NCI-H1436 (cell line): ENCODE results near the gene CDH7.
A peak's percentile ranks its signal among the peaks of the same experiment; 100 is the strongest.

Experiments
- DNase-seq: peaks from one replicate; lab custom pipeline; 2025; lab: John Stamatoyannopoulos, UW

Gene CDH7

GRCh38 chr18:65768120-65768778, 17.4 kb downstream of the CDH7 start:
- no peak for DNase-seq

GRCh38 chr18:65769652-65770051, 18.8 kb downstream of the CDH7 start:
- DNase-seq: no peak

DNA sequence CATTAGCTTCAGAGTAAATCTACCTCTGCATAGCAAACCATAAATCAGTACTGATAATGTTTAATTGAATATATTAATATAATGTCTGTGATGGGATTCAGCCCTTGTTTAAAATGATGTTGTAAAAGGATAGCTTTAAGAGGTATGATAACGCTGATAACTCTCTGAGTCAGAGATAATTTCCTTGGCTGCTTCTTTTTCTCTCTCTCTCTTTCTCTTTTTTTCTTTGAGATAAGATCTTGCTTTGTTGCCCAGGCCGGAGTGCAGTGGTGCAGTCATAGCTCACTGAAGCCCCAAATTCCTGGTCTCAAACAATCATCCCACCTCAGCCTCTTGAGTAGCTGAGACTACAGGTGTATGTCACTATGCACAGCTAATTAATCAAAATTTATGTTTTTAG, 35.7 kb downstream of the CDH7 start:
- no peak for DNase-seq

DNA sequence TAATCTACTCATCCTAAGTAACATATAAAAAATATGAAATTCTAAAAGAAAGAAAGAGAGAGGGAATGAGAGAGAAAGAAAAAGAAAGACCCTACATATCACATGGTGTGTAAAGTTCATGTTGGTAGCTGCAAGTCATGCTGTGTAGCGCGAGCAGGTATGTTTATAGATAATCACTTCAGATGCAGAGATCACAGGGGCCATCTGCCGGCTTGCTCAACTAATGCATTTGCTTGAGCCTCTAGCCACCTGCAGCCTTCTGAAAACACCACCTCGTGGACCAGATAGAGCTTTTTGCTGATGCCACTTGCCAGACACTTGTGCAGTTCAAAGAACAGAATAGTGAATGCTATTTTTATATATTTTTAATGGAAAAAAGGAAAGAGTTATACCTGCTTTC, 37.6 kb downstream of the CDH7 start:
- peak; percentile 3 for DNase-seq

- DNase-seq: no peak
Observed at GRCh38 chr18:65790604-65791003, 39.8 kb downstream of the CDH7 start.

DNA sequence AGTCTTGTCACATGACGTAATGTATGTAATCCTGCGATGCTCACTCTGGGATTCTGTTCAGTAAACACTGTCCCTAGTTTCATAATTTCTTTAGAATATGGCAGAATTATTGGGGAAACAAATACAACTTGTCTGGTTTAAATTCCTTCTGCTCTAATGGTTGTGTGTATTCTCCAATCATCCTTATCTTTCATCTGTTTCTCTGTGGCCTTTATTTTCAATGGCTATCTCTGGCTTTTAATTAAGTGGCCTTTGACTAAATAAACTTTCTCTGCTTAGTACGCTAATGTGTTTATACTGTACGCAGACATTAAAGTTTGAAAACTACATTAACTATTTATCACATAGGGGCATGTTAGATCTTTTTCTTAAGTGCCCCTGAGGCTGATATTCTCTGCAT, 40.9 kb downstream of the CDH7 start:
- DNase-seq: no peak

GRCh38 chr18:65792456-65793074, 41.8 kb downstream of the CDH7 start:
- DNase-seq: no peak

GRCh38 chr18:65808759-65809158, 57.9 kb downstream of the CDH7 start:
- DNase-seq: no peak

DNA sequence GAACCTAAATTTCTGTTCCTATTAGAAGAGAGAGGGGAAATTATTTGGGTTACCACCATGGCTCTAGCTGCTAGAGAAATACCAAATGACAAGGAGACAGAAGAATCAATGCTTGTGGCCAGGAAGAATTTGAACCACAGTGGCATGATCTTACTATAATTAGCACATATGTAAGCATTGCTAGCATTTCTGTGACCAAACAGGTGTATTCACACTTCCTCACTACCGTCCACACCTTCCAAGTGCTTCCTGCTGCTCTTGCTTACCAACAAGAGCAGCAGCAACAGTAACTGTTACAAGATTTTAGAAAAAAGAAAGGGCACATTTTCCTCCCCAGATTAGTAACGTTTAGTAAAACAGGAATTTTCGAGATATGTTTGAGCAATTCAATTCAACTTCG, 60.5 kb downstream of the CDH7 start:
- DNase-seq: no peak

DNA sequence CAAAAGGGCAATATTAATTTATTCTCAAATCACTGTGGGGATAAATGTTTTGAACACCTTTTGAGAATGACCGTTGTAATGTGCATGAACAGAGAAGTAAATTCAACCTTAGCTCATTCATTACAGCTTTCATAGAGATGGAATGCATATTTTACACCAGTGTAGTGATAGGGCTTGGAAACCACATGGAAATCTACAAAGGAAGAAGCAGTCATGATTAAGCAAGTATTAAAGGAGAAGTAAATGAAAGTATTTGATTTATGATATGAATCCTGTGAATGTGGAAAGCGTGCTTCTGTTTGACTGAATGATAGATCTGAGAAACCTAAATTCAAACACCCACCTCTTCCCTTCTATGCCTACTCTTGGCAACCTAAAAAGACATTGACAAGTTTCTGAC, 64.7 kb downstream of the CDH7 start:
- no peak for DNase-seq

DNA sequence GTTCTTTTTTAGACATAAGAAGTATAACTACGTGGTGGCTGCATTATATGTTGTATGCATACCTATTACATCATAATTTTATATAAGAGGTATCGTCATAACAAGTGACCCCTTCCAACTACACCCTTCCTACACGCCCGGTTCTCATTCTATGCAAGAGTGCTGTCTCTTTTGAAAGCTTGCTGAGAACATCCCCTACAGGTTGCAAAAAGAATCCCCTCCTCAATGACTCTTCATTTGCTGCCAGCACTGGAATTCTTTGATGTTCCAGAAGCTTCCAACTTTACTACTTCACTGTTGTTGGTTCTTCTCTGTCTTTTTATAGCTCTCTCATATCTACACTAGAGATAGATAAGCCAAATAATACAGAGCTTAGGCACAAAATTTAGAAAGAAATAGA, 66.4 kb downstream of the CDH7 start:
- DNase-seq: no peak

DNA sequence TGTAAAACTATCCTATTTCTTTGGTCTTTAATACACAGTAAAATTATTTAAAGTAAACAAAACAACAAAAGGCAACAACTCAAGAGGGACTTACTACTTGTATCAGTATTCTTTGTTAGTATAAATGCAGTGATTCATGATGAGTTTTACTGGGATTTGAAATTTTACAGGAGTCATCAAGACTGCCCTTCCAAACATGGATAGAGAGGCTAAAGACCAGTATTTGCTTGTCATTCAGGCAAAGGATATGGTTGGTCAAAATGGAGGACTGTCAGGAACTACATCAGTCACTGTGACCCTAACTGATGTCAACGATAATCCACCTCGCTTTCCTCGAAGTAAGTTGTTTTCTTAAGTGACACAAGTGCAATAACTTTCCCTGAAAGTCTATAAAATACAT, 71.1 kb downstream of the CDH7 start:
- no peak for DNase-seq

DNA sequence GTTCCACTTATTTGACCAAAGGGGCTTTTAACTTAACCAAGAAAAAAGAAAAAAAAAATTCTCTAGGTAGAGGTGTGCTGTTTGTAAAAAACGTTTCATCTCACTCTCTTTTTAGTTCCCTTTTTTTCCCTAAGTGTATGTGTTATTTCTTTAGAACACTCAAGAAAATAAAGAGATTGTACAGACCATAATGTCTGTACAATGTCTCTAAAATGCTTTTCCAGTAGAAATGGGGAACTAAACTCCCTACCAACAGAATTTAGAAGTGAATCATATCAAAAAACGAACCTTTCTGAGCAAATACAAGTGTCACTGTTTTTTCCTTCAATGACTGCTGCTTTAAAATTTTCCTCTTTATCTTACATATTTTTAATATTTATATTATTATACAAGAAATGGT, 72.0 kb downstream of the CDH7 start:
- DNase-seq: no peak

- no peak for DNase-seq
Observed at GRCh38 chr18:65827444-65827843, 76.6 kb downstream of the CDH7 start.

DNA sequence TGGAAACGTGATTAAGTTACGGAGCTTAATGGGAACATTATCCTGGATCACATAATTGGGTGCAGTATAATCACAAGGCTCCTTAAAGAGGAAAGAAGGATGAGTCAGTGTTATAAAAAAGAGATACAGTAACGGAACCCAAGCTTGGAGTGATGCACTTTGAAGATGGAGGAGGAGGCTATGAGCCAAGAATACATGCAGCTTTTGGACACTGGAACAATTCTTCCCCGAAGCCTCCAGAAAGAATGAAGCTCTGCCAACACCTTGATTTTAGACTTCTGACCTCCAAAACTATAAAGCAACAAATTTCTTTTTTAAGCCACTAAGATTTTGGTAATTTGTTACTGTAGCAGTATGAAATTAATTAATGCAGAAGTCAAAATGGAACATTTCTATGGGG, 85.1 kb downstream of the CDH7 start:
- no peak for DNase-seq

- no peak for DNase-seq
Observed at GRCh38 chr18:65846107-65846506, 95.3 kb downstream of the CDH7 start.

GRCh38 chr18:65852273-65852672, 101.5 kb downstream of the CDH7 start:
- no peak for DNase-seq

DNA sequence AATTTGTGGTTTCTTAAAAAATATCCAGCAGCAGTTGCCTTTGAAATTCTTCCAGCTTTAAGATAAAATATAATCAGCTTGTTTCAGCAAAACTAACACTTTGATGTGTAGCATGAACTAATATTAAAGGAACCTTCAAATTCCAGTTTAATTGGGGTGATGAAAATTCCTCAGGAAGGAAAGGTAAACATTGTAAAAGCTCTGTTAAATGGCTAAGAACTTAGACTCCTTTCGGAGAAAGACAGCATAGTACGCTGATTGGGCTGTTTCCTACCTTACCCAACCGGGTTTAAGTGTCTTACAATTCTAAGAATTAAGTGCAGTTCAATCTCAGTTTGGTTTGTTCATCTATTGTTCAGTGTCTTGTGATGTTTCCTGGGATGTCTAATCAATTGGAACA, 108.3 kb downstream of the CDH7 start:
- no peak for DNase-seq

DNA sequence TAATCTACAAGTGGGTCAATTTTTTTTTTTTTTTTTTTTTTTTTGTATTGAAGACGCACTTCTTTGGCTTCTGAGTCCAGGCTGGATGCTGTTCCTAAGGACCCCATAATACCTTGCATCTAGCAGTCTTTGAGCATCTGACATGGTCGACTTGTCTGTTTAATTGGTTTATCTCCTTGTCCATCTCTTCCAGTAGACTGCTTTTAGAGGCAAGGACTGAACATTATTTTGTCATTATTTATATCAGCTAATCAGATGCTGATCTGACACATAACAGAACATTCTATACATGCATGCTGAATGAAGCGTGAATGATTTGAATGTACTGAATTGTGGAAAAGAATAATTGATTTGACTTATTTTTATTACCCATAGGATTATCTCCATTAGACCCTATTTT, 118.7 kb downstream of the CDH7 start:
- DNase-seq: no peak

- no peak for DNase-seq
Observed at GRCh38 chr18:65876310-65876709, 125.5 kb downstream of the CDH7 start.

GRCh38 chr18:65897292-65897691, 146.5 kb downstream of the CDH7 start:
- DNase-seq: no peak

DNA sequence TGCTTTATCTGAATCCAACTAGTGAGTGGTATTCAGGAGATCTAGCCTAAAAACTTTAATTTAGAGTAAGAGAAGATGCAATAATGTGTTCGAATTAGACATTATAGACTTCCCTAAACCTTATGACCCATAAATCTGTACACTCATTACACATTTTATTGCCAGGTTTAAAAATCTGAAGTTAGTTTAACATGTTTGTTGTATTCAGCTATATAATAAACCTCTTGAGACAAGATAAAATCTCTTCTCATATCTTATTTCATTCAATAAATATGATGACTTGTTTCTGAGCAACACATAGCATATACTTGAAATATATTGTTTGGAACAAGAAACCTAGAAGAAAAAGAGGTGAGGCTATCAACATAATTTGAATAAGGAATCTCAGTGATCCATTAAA, 150.7 kb downstream of the CDH7 start:
- no peak for DNase-seq

DNA sequence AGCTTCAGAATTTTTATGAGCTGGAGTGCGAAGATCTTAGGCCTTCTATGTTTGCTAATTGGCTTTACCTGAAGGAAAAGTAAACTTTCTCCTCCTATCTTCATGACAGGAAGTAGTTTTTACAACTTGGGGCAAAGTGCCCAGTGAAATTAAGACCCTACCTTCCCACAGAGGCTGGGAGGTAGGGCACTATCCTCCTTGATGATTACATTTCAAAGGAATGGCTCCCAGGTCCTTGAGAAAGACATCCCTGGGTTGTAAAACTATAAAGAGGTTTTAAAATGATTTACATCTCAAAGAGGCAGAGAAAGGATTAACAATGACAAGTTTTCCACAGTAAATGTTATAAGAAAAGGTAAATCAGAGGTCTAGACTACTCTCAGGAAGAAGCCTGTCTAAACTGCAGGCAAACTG, 155.8 kb downstream of the CDH7 start:
- DNase-seq: no peak

DNA sequence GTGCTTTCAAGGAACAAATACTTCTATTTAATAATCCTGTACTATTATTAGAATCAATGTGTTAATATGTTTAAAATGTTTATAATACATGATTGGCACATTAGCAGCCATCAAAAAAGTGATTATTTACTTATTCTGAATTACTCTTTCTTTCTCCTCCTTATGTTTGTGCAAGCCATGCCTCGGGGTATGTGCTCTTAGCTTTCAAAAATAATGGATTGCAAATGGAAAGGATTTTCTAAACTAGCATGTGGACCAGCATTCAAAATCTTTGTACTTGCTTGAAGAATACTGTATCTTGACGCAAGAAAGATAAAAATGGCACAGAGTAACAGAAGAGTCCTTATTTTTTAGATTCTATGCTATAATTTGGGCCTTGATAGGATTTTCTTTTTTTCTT, 156.5 kb downstream of the CDH7 start:
- no peak for DNase-seq
